ENCODE measurements around the gene SPTSSB.

SPTSSB gene

DNA sequence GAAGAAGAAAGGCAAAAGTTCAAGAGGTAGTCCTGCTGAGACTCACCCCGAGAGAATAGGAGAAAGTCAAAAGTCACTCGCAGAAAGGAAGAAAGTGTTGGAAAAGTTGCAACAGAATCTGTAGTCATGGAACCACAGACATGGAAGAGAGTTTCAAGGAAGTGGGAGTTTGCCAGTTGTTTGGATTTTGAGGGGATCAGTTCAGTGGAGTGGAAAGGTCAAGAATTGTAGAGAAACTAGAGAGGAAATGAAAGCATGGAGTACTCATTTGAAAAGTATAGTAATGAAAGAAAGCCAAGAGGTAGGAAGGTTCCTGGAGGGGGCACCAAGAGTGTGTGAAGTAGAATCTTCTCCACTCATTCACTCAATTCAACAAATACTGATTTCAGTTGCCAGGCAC lies 34.7 kb downstream of the SPTSSB start:
- no peak overlapping the region for H3K4me3 ChIP-seq (ENCODE audit: control insufficient read depth, low read depth, low read length)
- TF ChIP-seq, protein P1, sequence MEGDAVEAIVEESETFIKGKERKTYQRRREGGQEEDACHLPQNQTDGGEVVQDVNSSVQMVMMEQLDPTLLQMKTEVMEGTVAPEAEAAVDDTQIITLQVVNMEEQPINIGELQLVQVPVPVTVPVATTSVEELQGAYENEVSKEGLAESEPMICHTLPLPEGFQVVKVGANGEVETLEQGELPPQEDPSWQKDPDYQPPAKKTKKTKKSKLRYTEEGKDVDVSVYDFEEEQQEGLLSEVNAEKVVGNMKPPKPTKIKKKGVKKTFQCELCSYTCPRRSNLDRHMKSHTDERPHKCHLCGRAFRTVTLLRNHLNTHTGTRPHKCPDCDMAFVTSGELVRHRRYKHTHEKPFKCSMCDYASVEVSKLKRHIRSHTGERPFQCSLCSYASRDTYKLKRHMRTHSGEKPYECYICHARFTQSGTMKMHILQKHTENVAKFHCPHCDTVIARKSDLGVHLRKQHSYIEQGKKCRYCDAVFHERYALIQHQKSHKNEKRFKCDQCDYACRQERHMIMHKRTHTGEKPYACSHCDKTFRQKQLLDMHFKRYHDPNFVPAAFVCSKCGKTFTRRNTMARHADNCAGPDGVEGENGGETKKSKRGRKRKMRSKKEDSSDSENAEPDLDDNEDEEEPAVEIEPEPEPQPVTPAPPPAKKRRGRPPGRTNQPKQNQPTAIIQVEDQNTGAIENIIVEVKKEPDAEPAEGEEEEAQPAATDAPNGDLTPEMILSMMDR (conservative IDR thresholded peaks at IDR 0.05; ENCODE audit: control insufficient read depth, insufficient read depth, low read depth, low read length) = no peak
- no peak for DNase-seq (ENCODE audit: low read depth)

DNA sequence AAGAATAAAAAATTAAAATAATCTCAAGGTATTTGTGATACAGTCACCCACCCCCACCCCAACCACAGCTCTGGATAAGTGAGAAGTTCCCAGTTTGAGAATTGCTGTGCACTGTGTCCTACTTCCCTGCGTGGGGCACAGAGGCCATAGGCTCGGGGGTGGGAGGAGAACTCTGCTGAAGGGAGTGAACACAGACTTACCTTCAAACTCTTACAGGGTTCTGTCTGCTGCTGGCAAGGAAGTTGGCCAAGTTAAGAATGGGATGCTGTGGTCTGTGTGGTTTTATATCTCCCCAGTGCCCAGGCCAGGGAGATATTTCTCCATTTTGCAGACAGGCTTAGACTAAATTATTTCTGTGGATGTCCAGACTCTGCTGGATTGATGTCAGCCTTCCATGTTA lies 37.6 kb downstream of the SPTSSB start:
- no peak for DNase-seq (ENCODE audit: low read depth)
- TF ChIP-seq, protein P1 (conservative IDR thresholded peaks at IDR 0.05; ENCODE audit: control insufficient read depth, insufficient read depth, low read depth, low read length) = no peak
- H3K4me3 ChIP-seq (ENCODE audit: control insufficient read depth, low read depth, low read length) = no peak overlapping the region

DNA sequence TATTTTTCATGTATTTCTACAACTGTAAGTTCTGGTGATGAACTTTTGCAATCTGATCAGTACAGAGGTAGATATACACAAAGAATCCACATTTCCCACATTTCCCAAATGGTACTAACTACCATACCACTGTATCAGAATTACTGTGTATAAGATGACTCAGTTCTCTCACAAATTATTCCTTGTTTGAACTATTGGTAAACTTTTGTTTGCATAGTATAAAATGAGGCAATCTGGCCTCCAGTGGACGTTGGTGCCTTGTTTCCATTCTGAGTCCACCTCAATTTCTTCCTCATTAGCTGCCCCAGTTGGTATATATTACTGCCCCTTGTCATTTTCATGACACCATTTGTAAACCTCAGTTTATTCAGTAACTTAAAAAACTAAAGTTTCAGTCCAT lies 38.5 kb downstream of the SPTSSB start:
- DNase-seq (ENCODE audit: low read depth) = no peak
- H3K4me3 ChIP-seq (ENCODE audit: control insufficient read depth, low read depth, low read length) = no peak overlapping the region
- TF ChIP-seq, protein P1 (conservative IDR thresholded peaks at IDR 0.05; ENCODE audit: control insufficient read depth, insufficient read depth, low read depth, low read length) = no peak

DNA sequence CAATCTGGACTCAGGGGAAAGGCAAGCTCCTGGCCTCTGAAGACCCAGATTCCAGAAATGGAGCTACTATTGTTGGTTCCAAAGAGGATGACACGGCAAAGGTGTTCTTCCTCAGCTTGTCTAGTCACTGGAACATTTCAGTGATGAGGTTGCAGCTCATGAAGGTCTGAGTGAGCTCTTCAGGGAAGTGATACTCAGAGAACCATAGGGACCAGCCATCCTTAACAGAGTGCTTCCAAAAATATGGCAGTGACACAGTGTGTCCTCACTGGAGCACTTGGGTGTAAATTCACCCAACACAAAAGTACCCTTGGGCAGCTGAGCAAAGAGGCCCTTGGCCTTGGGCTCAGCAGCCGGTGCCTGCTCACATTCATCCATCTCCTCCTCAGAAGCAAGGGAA lies 46.3 kb downstream of the SPTSSB start:
- no peak for DNase-seq (ENCODE audit: low read depth)
- TF ChIP-seq, protein P1 (conservative IDR thresholded peaks at IDR 0.05; ENCODE audit: control insufficient read depth, insufficient read depth, low read depth, low read length) = no peak
- no peak overlapping the region for H3K4me3 ChIP-seq (ENCODE audit: control insufficient read depth, low read depth, low read length)

DNA sequence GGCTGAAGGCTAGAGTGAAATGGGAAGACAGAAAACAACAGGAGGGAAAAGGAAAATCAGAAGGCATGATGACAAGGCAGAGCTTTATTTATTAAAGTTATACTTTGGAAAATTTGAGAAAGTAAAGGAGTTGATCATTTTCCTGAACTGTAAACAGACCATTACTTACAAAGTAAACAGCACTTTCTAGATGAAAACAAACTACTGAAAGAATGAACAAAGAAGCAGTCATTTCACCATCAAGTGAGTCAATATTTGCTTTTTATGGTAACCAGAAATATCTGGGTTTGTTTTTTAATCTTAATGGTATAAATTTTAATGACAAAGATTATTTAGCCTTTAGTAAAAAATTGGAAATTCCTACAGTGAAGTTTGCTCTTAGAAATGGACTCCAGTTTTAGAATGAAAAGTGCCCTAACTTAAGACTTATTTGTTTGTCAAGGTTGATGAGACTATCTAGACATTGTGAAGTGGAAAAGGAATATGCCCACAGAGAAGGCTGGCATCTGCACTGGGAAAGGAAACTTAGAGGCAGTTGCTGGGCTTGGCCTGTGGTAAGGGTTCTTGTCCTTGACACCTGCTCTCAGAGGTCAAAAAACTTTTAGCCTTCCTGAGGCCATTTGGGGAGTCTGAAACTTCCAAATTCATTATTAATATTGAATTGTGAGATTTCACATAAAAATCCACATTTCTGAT lies 47.2 kb downstream of the SPTSSB start:
- TF ChIP-seq, protein P1 (conservative IDR thresholded peaks at IDR 0.05; ENCODE audit: control insufficient read depth, insufficient read depth, low read depth, low read length) = no peak
- no peak for DNase-seq (ENCODE audit: low read depth)
- no peak overlapping the region for H3K4me3 ChIP-seq (ENCODE audit: control insufficient read depth, low read depth, low read length)

DNA sequence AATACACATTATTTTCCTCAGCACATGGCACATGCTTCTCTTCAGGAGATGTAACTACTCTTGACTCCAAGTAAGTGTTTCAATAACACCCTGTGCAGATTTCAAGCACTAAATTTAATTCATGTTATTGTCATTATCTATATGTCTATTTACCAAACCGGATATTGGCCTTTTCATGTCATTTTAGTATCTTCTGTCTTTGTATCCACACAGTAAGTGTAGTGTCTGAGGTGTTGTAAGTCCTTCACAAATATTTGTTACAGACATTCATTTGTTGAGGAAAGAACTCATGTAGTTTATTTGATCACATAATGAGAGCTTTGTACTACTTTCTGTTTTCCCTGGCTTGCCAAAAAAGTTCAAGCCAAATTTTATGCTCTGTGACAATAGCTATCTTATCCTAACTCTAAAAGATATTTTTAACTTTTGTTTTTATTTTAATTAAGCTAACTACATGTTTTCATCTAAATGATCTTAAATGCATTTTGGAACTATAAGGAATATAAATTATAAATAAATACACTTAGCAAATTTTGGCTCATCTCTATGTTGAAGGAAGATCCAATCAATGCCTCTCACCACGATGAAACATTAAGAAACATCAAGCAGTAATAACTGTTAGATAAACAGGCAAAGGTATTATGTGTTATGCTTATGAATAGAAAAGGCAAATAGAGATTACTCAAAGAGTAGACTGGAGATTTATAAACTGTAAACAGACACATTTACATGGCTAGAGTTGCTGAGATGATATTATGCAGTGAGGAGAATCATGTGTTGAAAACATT lies 48.3 kb downstream of the SPTSSB start:
- no peak overlapping the region for H3K4me3 ChIP-seq (ENCODE audit: control insufficient read depth, low read depth, low read length)
- DNase-seq (ENCODE audit: low read depth) = no peak
- TF ChIP-seq, protein P1 (conservative IDR thresholded peaks at IDR 0.05; ENCODE audit: control insufficient read depth, insufficient read depth, low read depth, low read length) = no peak
